Activated naive CD4-positive, alpha-beta T cell treated with anti-CD3 and anti-CD28 coated beads, Interleukin-2, amount 50 U/mL, for 24 hours (primary cell): ENCODE data around the gene HHIPL2.

ENCODE experiments used
- H3K27ac Mint-ChIP-seq: one replicate; pipeline ENCODE4 v1.8.0; 2021; ENCODE audit warnings: mild to moderate bottlenecking, mixed read lengths
- H3K27me3 Mint-ChIP-seq: one replicate; pipeline ENCODE4 v1.8.0; 2021; ENCODE audit warnings: mixed read lengths
- H3K36me3 Mint-ChIP-seq: one replicate; pipeline ENCODE4 v1.8.0; 2021; ENCODE audit warnings: mixed read lengths
- H3K4me1 Mint-ChIP-seq: one replicate; pipeline ENCODE4 v1.8.0; 2021; ENCODE audit warnings: mixed read lengths
- H3K4me3 Mint-ChIP-seq: one replicate; pipeline ENCODE4 v1.8.0; 2021; ENCODE audit warnings: mild to moderate bottlenecking, mixed read lengths
- H3K9me3 Mint-ChIP-seq: one replicate; pipeline ENCODE4 v1.8.0; 2021; ENCODE audit warnings: mixed read lengths

HHIPL2 gene

GRCh38 chr1:222554177-222554576 is 6.3 kb upstream of the HHIPL2 start:
- H3K27me3 Mint-ChIP-seq = no peaks in the 10 kb centered on the region
- no peak overlapping the region for H3K27ac Mint-ChIP-seq
- H3K4me3 Mint-ChIP-seq = no peak overlapping the region
- H3K36me3 Mint-ChIP-seq = peaks cover 6% of the 10 kb centered on the region
- H3K4me1 Mint-ChIP-seq = no peaks in the 10 kb centered on the region
- H3K9me3 Mint-ChIP-seq = no peaks in the 10 kb centered on the region

DNA sequence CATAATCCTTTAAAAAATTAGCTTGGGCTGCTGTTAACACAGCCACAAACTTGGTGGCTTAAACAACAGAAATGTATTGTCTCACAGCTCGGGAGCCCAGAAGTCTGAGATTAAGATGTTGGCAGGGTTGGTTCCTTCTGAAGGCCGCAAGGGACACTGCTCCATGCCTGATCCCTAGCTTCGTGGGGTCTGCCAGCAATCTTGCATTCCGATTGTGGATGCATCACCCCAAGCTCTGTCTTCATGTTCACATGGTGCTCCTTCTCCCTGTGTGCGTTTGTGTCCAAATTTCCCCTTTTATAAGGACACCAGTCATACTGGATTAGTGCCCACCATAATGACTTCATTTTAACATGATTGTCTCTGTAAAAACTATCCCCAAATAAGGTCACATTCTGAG is 5.0 kb upstream of the HHIPL2 start:
- no peaks in the 10 kb centered on the region for H3K4me1 Mint-ChIP-seq
- no peaks in the 10 kb centered on the region for H3K9me3 Mint-ChIP-seq
- no peaks in the 10 kb centered on the region for H3K27me3 Mint-ChIP-seq
- peaks cover 6% of the 10 kb centered on the region for H3K36me3 Mint-ChIP-seq
- no peak overlapping the region for H3K4me3 Mint-ChIP-seq
- H3K27ac Mint-ChIP-seq = no peak overlapping the region

DNA sequence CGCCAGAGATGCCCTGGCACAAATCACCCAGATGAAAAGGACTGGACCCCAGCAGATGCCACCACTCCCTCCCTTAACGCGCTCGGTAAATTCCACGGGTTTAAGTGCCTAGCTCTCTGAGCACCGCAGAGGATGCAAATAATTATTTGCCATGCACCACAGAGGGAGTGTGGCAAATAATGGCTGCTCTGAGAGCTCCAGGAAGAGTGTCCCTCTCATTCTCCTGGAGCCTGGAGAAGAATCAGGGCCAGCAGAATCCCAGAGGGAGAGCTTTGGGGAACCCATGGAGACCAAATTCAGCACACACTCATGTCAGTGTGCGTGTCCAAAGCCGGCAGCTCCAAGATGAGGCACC is 667 bp downstream of the HHIPL2 start:
- no peaks in the 10 kb centered on the region for H3K36me3 Mint-ChIP-seq
- no peaks in the 10 kb centered on the region for H3K9me3 Mint-ChIP-seq
- no peak overlapping the region for H3K27ac Mint-ChIP-seq
- peaks cover 8% of the 10 kb centered on the region for H3K27me3 Mint-ChIP-seq
- H3K4me3 Mint-ChIP-seq = no peak overlapping the region
- H3K4me1 Mint-ChIP-seq = no peaks in the 10 kb centered on the region

- H3K9me3 Mint-ChIP-seq = no peaks in the 10 kb centered on the region
- no peaks in the 10 kb centered on the region for H3K36me3 Mint-ChIP-seq
- no peak overlapping the region for H3K27ac Mint-ChIP-seq
- H3K4me3 Mint-ChIP-seq = no peak overlapping the region
- H3K27me3 Mint-ChIP-seq = peaks cover 8% of the 10 kb centered on the region
- no peaks in the 10 kb centered on the region for H3K4me1 Mint-ChIP-seq
Measured at GRCh38 chr1:222546548-222547259, 1.2 kb downstream of the HHIPL2 start.

- no peak overlapping the region for H3K27ac Mint-ChIP-seq
- no peaks in the 10 kb centered on the region for H3K9me3 Mint-ChIP-seq
- H3K4me1 Mint-ChIP-seq = no peaks in the 10 kb centered on the region
- H3K27me3 Mint-ChIP-seq = peaks cover 8% of the 10 kb centered on the region
- H3K4me3 Mint-ChIP-seq = no peak overlapping the region
- no peaks in the 10 kb centered on the region for H3K36me3 Mint-ChIP-seq
Measured at GRCh38 chr1:222546091-222546490, 1.8 kb downstream of the HHIPL2 start.

GRCh38 chr1:222543817-222544216 is 4.1 kb downstream of the HHIPL2 start:
- H3K4me3 Mint-ChIP-seq = no peak overlapping the region
- peaks cover 8% of the 10 kb centered on the region for H3K27me3 Mint-ChIP-seq
- H3K27ac Mint-ChIP-seq = no peak overlapping the region
- H3K4me1 Mint-ChIP-seq = no peaks in the 10 kb centered on the region
- no peaks in the 10 kb centered on the region for H3K9me3 Mint-ChIP-seq
- no peaks in the 10 kb centered on the region for H3K36me3 Mint-ChIP-seq

DNA sequence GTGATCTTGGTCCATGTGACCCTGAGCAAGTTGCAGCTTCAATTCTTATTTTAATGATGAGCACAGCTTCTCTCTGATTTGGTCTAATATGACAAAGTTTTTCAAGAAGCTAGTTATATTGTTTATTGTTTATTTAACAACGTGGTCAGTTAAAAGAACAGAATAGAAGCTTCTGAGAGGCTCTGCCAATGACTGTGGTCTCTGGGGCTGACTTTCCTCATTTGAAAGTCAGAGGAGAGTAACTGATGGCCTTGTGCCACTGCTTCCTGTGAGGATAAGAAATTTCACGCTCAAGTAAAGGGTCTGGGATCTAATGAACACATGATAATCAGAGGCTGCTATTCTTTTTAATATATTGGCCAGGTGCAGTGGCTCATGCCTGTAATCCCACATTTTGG is 7.3 kb downstream of the HHIPL2 start:
- Mint-ChIP-seq H3K4me1 (no peaks in the 10 kb centered on the region), H3K4me3 (no peak overlapping the region), H3K9me3 (no peaks in the 10 kb centered on the region), H3K27me3 (peaks cover 4% of the 10 kb centered on the region), H3K36me3 (no peaks in the 10 kb centered on the region), H3K27ac (no peak overlapping the region)

DNA sequence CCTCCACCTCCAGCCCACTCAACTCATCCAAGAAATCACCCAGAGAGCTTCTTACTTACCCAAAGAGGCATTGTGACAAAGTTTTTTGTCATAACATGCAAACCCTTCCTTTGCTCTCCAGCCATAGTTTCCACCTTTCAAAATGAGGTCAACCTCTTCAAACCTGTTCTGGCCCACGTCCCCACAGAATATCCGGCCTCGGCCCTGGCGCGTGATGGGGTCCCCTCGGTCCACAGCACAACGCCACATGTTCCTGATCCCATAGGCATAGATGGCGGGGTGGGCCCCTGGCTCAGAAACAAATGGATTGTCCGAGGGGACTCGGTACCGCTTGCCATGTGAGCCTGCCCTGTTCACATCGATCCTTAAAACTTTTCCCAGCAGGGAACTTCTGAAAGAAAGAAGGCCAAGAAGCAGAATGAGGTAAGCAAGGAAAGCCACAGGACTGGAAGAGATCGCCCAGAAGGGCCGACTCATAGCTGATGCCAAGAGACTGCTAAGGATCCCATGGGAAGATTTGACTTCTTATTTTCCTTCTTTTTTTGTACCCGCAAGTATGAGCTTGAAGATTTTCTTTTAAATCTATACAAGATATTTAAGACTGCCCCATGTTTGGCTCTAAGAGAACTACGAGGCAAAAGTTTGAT is 7.8 kb downstream of the HHIPL2 start:
- Mint-ChIP-seq H3K4me3 (no peak overlapping the region), H3K27me3 (peaks cover 4% of the 10 kb centered on the region), H3K27ac (no peak overlapping the region), H3K9me3 (no peaks in the 10 kb centered on the region), H3K36me3 (no peaks in the 10 kb centered on the region), H3K4me1 (no peaks in the 10 kb centered on the region)

DNA sequence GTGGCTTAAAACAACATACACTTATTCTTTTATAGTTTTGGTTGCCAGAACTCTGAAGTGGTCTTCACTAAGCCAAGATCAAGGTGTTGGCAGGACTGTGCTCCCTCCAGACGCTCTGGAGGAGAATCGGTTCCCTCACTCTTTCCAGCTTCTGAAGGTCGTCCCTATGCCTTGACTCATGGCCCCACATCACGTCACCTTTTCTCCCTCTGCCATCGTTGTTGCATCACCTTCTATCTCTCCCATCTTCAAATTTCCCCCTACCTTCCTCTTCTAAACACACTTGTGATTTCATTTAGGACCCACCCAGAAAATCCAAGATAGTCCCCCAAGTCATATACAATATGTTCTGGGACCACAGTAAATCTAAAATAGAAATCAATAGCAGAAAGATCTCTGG is 12.4 kb downstream of the HHIPL2 start:
- Mint-ChIP-seq H3K4me1 (no peaks in the 10 kb centered on the region), H3K9me3 (no peaks in the 10 kb centered on the region), H3K27ac (no peak overlapping the region), H3K36me3 (no peaks in the 10 kb centered on the region), H3K4me3 (no peak overlapping the region), H3K27me3 (no peaks in the 10 kb centered on the region)

GRCh38 chr1:222530852-222531251 is 17.1 kb downstream of the HHIPL2 start:
- no peak overlapping the region for H3K4me3 Mint-ChIP-seq
- peaks cover 7% of the 10 kb centered on the region for H3K9me3 Mint-ChIP-seq

DNA sequence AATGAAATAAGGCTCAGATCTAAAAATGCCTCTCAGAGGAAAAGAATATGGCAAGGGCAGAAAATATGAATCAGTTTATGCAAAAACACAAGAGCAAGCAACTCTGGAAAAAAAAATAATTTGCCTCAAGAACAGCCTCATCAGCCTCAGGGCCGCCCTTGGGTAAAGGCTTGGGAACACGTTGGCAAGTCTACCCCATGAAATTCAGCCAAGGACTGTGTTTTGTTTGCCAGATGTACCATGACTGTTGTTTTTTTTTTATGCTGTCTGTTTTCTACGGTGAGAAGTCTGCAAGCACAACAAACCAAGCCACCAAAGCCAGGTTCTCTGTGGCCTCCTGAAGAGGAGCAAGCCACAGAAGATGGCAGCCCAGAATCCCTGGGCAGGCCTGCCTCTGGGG is 18.0 kb downstream of the HHIPL2 start:
- H3K9me3 Mint-ChIP-seq = peaks cover 7% of the 10 kb centered on the region
- H3K27ac Mint-ChIP-seq = no peak overlapping the region
- H3K4me3 Mint-ChIP-seq = no peak overlapping the region
- peaks cover 7% of the 10 kb centered on the region for H3K27me3 Mint-ChIP-seq
- H3K36me3 Mint-ChIP-seq = no peaks in the 10 kb centered on the region
- H3K4me1 Mint-ChIP-seq = no peaks in the 10 kb centered on the region

More at GRCh38 chr1:222530852-222531251, 17.1 kb downstream of the HHIPL2 start:
- H3K27ac Mint-ChIP-seq = no peak overlapping the region
- no peaks in the 10 kb centered on the region for H3K36me3 Mint-ChIP-seq
- H3K27me3 Mint-ChIP-seq = peaks cover 5% of the 10 kb centered on the region
- no peaks in the 10 kb centered on the region for H3K4me1 Mint-ChIP-seq

- Mint-ChIP-seq H3K4me3 (no peak overlapping the region), H3K36me3 (no peaks in the 10 kb centered on the region), H3K4me1 (no peaks in the 10 kb centered on the region), H3K27me3 (peaks cover 7% of the 10 kb centered on the region), H3K27ac (no peak overlapping the region), H3K9me3 (peaks cover 7% of the 10 kb centered on the region)
Measured at GRCh38 chr1:222529181-222529580, 18.7 kb downstream of the HHIPL2 start.

DNA sequence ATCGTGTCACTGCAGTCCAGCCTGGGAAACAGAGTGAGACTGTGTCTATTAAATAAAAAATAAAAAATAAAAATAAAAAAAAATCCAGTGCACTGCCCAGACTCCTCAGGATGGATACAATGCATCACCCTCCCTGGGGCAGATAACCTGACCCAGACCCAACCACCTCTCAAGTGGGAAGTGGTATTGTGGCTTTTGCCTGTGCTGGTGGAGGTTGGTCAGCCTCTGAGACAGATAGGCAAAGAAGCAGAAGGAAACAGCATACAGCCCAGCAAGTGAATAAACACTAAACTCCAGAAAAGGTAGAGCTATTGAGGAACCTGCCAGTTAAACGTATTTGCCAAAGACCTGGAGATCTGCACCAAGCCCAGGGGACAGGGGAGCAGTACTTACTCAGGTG is 22.0 kb downstream of the HHIPL2 start:
- peaks cover 7% of the 10 kb centered on the region for H3K27me3 Mint-ChIP-seq
- H3K27ac Mint-ChIP-seq = no peak overlapping the region
- H3K9me3 Mint-ChIP-seq = peaks cover 7% of the 10 kb centered on the region
- H3K36me3 Mint-ChIP-seq = no peaks in the 10 kb centered on the region
- no peak overlapping the region for H3K4me3 Mint-ChIP-seq
- no peaks in the 10 kb centered on the region for H3K4me1 Mint-ChIP-seq

GRCh38 chr1:222523852-222524251 is 24.1 kb downstream of the HHIPL2 start:
- peaks cover 3% of the 10 kb centered on the region for H3K36me3 Mint-ChIP-seq
- H3K4me3 Mint-ChIP-seq = no peak overlapping the region
- peaks cover 7% of the 10 kb centered on the region for H3K9me3 Mint-ChIP-seq
- no peak overlapping the region for H3K27ac Mint-ChIP-seq
- H3K27me3 Mint-ChIP-seq = peaks cover 7% of the 10 kb centered on the region
- no peaks in the 10 kb centered on the region for H3K4me1 Mint-ChIP-seq

DNA sequence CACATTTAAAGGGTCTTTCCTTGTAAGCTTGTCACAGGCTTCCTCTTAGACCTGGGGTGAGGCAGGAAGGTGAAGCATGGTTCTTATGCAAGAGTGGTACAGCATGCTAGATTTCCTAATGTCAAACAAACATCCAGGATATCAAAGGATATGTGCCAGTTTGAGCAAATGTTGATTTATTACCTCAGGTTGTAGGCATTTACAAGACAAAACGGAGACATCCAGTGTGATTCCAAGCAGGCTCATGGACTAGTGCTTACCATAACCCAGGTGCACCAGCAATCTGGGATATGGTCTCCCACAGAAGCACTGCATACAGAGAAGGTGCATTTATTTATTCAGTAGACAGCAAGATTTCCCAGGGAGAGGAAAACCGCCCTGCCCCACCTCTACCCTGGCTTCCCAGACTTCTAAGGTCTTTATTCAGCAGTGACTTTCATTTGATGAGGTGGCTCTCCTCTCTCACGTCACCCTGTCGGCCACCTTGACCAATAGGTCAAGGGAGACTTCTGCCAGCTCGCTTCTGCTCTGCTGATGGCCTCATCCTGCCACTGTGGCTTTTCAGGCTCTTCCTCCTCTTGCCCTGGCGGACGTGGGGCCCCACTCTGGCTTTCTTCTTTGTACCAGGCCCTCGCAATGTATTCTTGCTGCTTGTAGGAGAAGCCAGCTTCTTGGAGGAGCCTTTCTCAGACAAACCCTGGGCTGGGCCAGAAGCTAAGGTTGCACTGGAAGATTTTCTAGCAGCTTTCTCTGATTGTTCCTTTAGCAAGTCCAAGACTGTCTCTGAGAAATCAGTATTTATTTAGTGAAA is 25.6 kb downstream of the HHIPL2 start:
- no peaks in the 10 kb centered on the region for H3K4me1 Mint-ChIP-seq

More for the DNA sequence above, 25.6 kb downstream of the HHIPL2 start:
- Mint-ChIP-seq H3K9me3 (peaks cover under 1% of the 10 kb centered on the region), H3K36me3 (peaks cover 3% of the 10 kb centered on the region), H3K4me3 (no peak overlapping the region), H3K27ac (no peak overlapping the region), H3K27me3 (peaks cover 1% of the 10 kb centered on the region)
